ENCODE measurements around the gene RPE65.
"Not testable (repeated sequence)": the region's sequence is repeated elsewhere in the genome, so short reads cannot be mapped to it uniquely, and the experiment has no call there.

The RPE65 gene

GRCh38 chr1:68449901-68450300, at the start of gene RPE65:
Gene RPE65, minus strand, starts transcription at chr1:68449954. Its CDS starts 49 bp downstream, at chr1:68449905.
- no peak for DNase-seq (ENCODE audit: low read depth, low spot score)

- DNase-seq (ENCODE audit: low read depth, low spot score) = no peak
Measured at GRCh38 chr1:68497358-68497698, 47.6 kb upstream of the RPE65 start.

GRCh38 chr1:68496680-68497357, 47.1 kb upstream of the RPE65 start, which contains the start of gene DEPDC1:
Gene DEPDC1, minus strand, starts transcription at chr1:68497082. Its CDS starts 83 bp downstream, at chr1:68496999.
- DNase-seq (ENCODE audit: low read depth, low spot score) = peak; percentile 24

- no peak for DNase-seq (ENCODE audit: low read depth, low spot score)
Measured at GRCh38 chr1:68495968-68496679, 46.4 kb upstream of the RPE65 start.

GRCh38 chr1:68495532-68495931, 45.8 kb upstream of the RPE65 start:
- DNase-seq (ENCODE audit: low read depth, low spot score) = no peak

GRCh38 chr1:68493193-68493592, 43.4 kb upstream of the RPE65 start:
- DNase-seq (ENCODE audit: low read depth, low spot score) = no peak

GRCh38 chr1:68492255-68492654, 42.5 kb upstream of the RPE65 start:
- not testable (repeated sequence) for DNase-seq (ENCODE audit: low read depth, low spot score)

GRCh38 chr1:68490046-68490651, 40.4 kb upstream of the RPE65 start:
- DNase-seq (ENCODE audit: low read depth, low spot score) = no peak

- DNase-seq (ENCODE audit: low read depth, low spot score) = no peak
Measured at GRCh38 chr1:68485431-68486022, 35.8 kb upstream of the RPE65 start.

GRCh38 chr1:68484618-68485017, 34.9 kb upstream of the RPE65 start:
- no peak for DNase-seq (ENCODE audit: low read depth, low spot score)

GRCh38 chr1:68481041-68481440, 31.3 kb upstream of the RPE65 start:
- no peak for DNase-seq (ENCODE audit: low read depth, low spot score)

- no peak for DNase-seq (ENCODE audit: low read depth, low spot score)
Measured at GRCh38 chr1:68479501-68479900, 29.7 kb upstream of the RPE65 start.

GRCh38 chr1:68478662-68479061, 28.9 kb upstream of the RPE65 start:
- no peak for DNase-seq (ENCODE audit: low read depth, low spot score)

- DNase-seq (ENCODE audit: low read depth, low spot score) = not testable (repeated sequence)
Measured at GRCh38 chr1:68476626-68477025, 26.9 kb upstream of the RPE65 start.

GRCh38 chr1:68473060-68473459, 23.3 kb upstream of the RPE65 start:
- no peak for DNase-seq (ENCODE audit: low read depth, low spot score)

GRCh38 chr1:68470388-68470970, 20.7 kb upstream of the RPE65 start:
- DNase-seq (ENCODE audit: low read depth, low spot score) = no peak

GRCh38 chr1:68464891-68465290, 15.1 kb upstream of the RPE65 start:
- DNase-seq (ENCODE audit: low read depth, low spot score) = no peak

- DNase-seq (ENCODE audit: low read depth, low spot score) = no peak
Measured at GRCh38 chr1:68460935-68461334, 11.2 kb upstream of the RPE65 start.

- no peak for DNase-seq (ENCODE audit: low read depth, low spot score)
Measured at GRCh38 chr1:68459796-68460195, 10.0 kb upstream of the RPE65 start.

- no peak for DNase-seq (ENCODE audit: low read depth, low spot score)
Measured at GRCh38 chr1:68459091-68459490, 9.3 kb upstream of the RPE65 start.

- DNase-seq (ENCODE audit: low read depth, low spot score) = no peak
Measured at GRCh38 chr1:68456202-68456601, 6.4 kb upstream of the RPE65 start.

- no peak for DNase-seq (ENCODE audit: low read depth, low spot score)
Measured at GRCh38 chr1:68454534-68454933, 4.8 kb upstream of the RPE65 start.
